ENCODE results near the gene ALOX5AP. TPM values are rescaled to one million over a fixed set of nuclear protein-coding genes. Genes with fewer than 3 reads are reported as not detected.

Gene ALOX5AP
- total RNA-seq, 2 experiments from 2014 or later, result 40.5 to 42.2 TPM

- DNase-seq (no peak), ATAC-seq (no peak)
- peaks cover 75% of the 10 kb centered on the region for H3K4me1 Mint-ChIP-seq (ENCODE audit: low read depth)
- no peak overlapping the region for H3K4me3 Mint-ChIP-seq
- ChIA-PET POLR2A (interaction anchor here (1.2 to 2.4 kb wide), 2 partner anchors 15 to 23 kb away, joined by 3 to 8 read pairs; no protein-coding TSS in a partner anchor), CTCF (interaction anchor here (1.1 to 1.5 kb wide), 2 partner anchors 64 to 306 kb away, joined by 3 read pairs; no protein-coding TSS in a partner anchor)
- H3K36me3 Mint-ChIP-seq (ENCODE audit: low read depth), result peaks cover 13% of the 10 kb centered on the region
- intact Hi-C loops (cut with micrococcal nuclease), result loop anchor here (5.0 kb wide), 1 partner anchor 63 kb away; no protein-coding TSS in a partner anchor
- TF ChIP-seq, protein P1, sequence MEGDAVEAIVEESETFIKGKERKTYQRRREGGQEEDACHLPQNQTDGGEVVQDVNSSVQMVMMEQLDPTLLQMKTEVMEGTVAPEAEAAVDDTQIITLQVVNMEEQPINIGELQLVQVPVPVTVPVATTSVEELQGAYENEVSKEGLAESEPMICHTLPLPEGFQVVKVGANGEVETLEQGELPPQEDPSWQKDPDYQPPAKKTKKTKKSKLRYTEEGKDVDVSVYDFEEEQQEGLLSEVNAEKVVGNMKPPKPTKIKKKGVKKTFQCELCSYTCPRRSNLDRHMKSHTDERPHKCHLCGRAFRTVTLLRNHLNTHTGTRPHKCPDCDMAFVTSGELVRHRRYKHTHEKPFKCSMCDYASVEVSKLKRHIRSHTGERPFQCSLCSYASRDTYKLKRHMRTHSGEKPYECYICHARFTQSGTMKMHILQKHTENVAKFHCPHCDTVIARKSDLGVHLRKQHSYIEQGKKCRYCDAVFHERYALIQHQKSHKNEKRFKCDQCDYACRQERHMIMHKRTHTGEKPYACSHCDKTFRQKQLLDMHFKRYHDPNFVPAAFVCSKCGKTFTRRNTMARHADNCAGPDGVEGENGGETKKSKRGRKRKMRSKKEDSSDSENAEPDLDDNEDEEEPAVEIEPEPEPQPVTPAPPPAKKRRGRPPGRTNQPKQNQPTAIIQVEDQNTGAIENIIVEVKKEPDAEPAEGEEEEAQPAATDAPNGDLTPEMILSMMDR (IDR thresholded peaks at IDR 0.05), result no peak
- peaks cover 3% of the 10 kb centered on the region for H3K27me3 Mint-ChIP-seq
- H3K9me3 Mint-ChIP-seq, result no peaks in the 10 kb centered on the region
- no peak overlapping the region for H3K27ac Mint-ChIP-seq
Observed at GRCh38 chr13:30739237-30739528, 3.8 kb downstream of the ALOX5AP start.

DNA sequence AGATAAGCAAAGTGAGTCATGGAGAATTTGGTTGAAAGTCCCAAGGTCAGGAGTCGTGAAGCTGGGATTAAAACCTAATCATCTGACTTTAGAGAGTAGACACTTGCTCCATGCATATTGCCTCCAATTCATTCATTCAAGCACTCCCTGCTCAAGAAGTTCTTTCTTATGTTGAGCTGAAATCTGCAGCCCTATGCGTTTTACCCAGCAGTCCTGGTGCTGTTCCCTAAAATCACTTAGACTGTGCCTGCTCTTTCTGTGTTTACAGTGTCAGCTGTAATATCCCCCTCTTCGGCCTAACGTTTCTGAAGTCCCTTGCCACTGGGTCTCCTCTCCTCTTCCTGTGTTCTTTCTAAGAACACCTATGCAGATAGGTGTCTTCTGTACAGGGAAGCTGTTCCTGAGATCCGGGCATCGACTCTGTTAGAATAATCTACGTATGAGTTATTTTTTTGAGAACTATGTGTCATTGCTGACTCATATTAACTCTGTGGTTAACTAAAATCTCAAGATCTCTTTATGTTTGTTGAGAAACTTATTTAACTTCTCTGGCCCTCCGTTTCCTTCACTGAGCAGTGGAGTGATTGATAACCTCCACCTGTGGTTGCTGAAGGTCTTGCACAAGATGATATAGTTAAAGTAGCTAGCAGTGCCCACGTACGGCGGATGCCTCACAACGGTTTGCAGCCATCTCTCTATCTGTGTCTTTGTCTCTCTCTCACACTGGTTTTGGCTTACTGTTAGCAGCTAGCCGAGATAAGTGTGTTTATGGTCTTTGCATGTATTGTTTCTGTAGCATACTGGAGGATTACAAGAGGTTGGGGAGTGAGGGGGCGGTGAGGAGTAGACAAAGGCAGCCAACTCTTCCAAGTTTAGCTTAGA, 4.7 kb downstream of the ALOX5AP start:
- Mint-ChIP-seq H3K27me3 (peaks cover 2% of the 10 kb centered on the region), H3K4me1 (ENCODE audit: low read depth) (peaks cover 75% of the 10 kb centered on the region), H3K9me3 (no peaks in the 10 kb centered on the region), H3K36me3 (ENCODE audit: low read depth) (peaks cover 16% of the 10 kb centered on the region), H3K4me3 (peak overlapping the region; percentile 67), H3K27ac (peak overlapping the region; percentile 87)
- ChIA-PET POLR2A (interaction anchor here (0.5 to 2.4 kb wide), 9 partner anchors 8 to 305 kb away, joined by 3 to 8 read pairs (median 3); partner anchors contain the start of gene USPL1), CTCF (interaction anchor here (0.7 to 1.5 kb wide), 7 partner anchors 10 to 130 kb away, joined by 3 to 5 read pairs (median 3); no protein-coding TSS in a partner anchor)
- intact Hi-C loops (cut with micrococcal nuclease), result loop anchor here (5.0 to 10.0 kb wide), 4 partner anchors 47 to 125 kb away; partner anchors contain the start of gene USPL1
- ATAC-seq (peak; percentile 70), DNase-seq (peak; percentile 89)
- TF ChIP-seq, protein P1 (IDR thresholded peaks at IDR 0.05), result no peak

DNA sequence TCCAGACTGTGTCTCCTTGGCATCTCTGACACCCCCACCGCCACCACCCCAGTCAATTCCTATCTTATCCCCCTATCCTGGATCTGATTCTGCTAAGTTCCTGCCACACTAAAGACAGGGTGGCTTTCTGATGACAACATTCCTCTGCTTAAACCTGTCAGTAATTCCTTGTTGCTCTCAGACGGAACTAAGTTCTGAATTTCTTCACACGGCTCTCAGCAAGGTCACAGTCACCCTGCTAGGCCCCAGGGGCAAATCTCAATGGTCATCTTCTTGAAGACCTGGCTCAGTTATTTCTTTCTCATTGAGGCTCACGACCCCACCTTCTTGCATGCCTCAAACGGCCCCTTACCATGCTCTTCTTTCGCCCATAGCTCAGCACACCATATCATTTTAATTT, 7.6 kb downstream of the ALOX5AP start:
- ChIA-PET POLR2A (interaction anchor here (1.1 to 1.4 kb wide), 2 partner anchors 9 kb away, joined by 3 to 5 read pairs; no protein-coding TSS in a partner anchor), CTCF (no interaction called here)
- DNase-seq (no peak), ATAC-seq (no peak)
- peak overlapping the region; percentile 15 for H3K27ac Mint-ChIP-seq
- no peaks in the 10 kb centered on the region for H3K9me3 Mint-ChIP-seq
- peaks cover 2% of the 10 kb centered on the region for H3K27me3 Mint-ChIP-seq
- peaks cover 29% of the 10 kb centered on the region for H3K36me3 Mint-ChIP-seq (ENCODE audit: low read depth)
- TF ChIP-seq, protein P1 (IDR thresholded peaks at IDR 0.05), result no peak
- peaks cover 66% of the 10 kb centered on the region for H3K4me1 Mint-ChIP-seq (ENCODE audit: low read depth)
- H3K4me3 Mint-ChIP-seq, result no peak overlapping the region
- intact Hi-C loops (cut with micrococcal nuclease), result loop anchor here (5.0 to 10.0 kb wide), 3 partner anchors 44 to 128 kb away; partner anchors contain the start of gene USPL1

DNA sequence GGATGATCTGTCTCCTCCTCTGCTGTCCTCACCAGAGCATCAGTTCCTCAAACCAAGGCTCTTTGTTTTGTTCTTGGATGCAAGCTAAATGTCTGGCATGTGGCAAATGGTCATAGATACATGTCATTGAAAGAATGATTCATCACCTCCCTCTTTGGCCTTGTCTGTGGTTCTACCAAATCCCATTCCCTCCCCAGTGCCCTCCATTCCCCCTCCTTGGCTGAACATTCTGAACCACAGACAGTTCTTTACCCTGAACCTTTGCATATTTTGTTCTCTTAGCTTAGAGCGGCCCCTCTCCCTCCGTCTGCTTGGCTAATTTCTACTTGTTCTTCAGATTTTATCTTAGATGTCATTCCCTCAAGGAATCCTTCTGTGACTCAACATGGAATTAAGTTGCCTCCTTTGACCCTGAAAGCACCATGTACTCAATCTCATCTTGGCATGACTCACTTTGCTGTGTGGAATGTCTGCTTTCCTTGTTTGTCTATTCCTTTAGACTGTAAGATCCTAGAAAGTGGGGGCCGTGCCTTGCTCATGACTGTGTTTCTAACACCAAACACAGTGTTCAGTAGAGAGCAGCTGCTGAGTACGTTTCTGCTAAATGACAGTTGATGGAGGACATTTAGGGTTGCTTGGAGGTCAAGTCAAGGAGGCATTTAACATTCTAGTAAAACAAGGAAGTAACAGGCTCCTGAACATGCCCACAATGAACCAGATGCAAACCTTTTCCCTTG, 8.1 kb downstream of the ALOX5AP start:
- Mint-ChIP-seq H3K4me3 (no peak overlapping the region), H3K9me3 (no peaks in the 10 kb centered on the region), H3K36me3 (ENCODE audit: low read depth) (peaks cover 29% of the 10 kb centered on the region), H3K4me1 (ENCODE audit: low read depth) (peaks cover 60% of the 10 kb centered on the region), H3K27me3 (peaks cover 2% of the 10 kb centered on the region), H3K27ac (peak overlapping the region; percentile 71)
- ChIA-PET CTCF (interaction anchor here (0.5 kb wide), 1 partner anchor 27 kb away, joined by 3 read pairs; no protein-coding TSS in a partner anchor), POLR2A (interaction anchor here (0.9 to 1.6 kb wide), 5 partner anchors 9 to 278 kb away, joined by 3 to 8 read pairs (median 4); partner anchors contain the start of genes HMGB1 and USPL1)
- intact Hi-C loops (cut with micrococcal nuclease), result loop anchor here (5.0 to 10.0 kb wide), 3 partner anchors 44 to 129 kb away; partner anchors contain the start of gene USPL1
- TF ChIP-seq, protein P1 (IDR thresholded peaks at IDR 0.05), result no peak
- ATAC-seq, result no peak
- DNase-seq, result peak; percentile 22

Measured in activated CD8-positive, alpha-beta T cell treated with anti-CD3 and anti-CD28 coated beads for 36 hours (primary cell).